ENCODE data around the gene USP19. TPM values are rescaled to one million over a fixed set of nuclear protein-coding genes. Genes with fewer than 3 reads are reported as not detected.
A peak's percentile ranks its signal among the peaks of the same experiment; 100 is the strongest.

Gene USP19
- polyA plus RNA-seq, 3 donors from 2014 or later: 19.3 to 43.7 (median 38.3) TPM

- peaks cover 0 to 3% (median 0%) of the 10 kb centered on the region in 3 donors for H3K36me3 Mint-ChIP-seq
- no peak overlapping the region for H3K4me3 Mint-ChIP-seq
- no peak overlapping the region for H3K27ac Mint-ChIP-seq
- peaks cover 15 to 23% of the 10 kb centered on the region in 2 donors for H3K4me1 Mint-ChIP-seq
- no peak for DNase-seq
- no peaks in the 10 kb centered on the region for H3K9me3 Mint-ChIP-seq
- peaks cover 5 to 8% (median 7%) of the 10 kb centered on the region in 3 donors for H3K27me3 Mint-ChIP-seq (ENCODE audit: low read depth in 3 of 3)
Measured at GRCh38 chr3:49123687-49124086, 3.1 kb upstream of the USP19 start.

- no peak for DNase-seq
- Mint-ChIP-seq H3K9me3 (no peaks in the 10 kb centered on the region), H3K36me3 (peaks cover 0 to 3% (median 0%) of the 10 kb centered on the region in 3 donors), H3K27ac (peak overlapping the region in 3 of 6 donors; percentile 28 to 58 (median 31)), H3K4me1 (peaks cover 15 to 25% of the 10 kb centered on the region in 2 donors), H3K27me3 (ENCODE audit: low read depth in 3 of 3) (peaks cover 5 to 8% (median 7%) of the 10 kb centered on the region in 3 donors), H3K4me3 (peak overlapping the region in 1 of 5 donors; percentile 25)
Measured at GRCh38 chr3:49122886-49123545, 2.4 kb upstream of the USP19 start.

DNA sequence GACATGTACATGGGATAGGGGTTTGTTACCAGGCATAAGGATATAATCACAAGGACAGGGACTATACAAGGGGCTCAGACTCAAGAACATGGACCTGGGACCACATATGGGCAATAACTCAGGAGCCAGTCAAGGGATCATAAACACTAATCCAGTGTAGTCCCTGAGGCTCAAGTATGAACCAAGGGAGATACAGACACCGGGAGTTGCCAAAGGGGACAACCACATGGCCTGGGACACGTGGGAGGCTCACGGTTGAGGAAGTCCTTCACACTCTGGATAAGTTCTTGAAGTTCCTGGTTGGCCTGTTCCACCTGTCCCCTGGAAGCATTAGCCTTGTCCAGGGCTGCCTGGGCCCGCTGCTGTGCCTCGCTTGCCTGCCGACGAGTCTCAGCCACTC, 1.8 kb upstream of the USP19 start:
- Mint-ChIP-seq H3K27ac (peak overlapping the region; percentile 80 to 94 (median 90)), H3K36me3 (peaks cover 0 to 7% (median 4%) of the 10 kb centered on the region in 3 donors), H3K27me3 (ENCODE audit: low read depth in 3 of 3) (peaks cover 5 to 8% (median 7%) of the 10 kb centered on the region in 3 donors), H3K4me3 (peak overlapping the region in 4 of 5 donors; percentile 6 to 88 (median 44)), H3K9me3 (no peaks in the 10 kb centered on the region), H3K4me1 (peaks cover 15 to 25% of the 10 kb centered on the region in 2 donors)
- DNase-seq: no peak

GRCh38 chr3:49122022-49122421, 1.4 kb upstream of the USP19 start:
- Mint-ChIP-seq H3K4me1 (peaks cover 15 to 25% of the 10 kb centered on the region in 2 donors), H3K27ac (peak overlapping the region; percentile 80 to 94 (median 90)), H3K27me3 (ENCODE audit: low read depth in 3 of 3) (peaks cover 5 to 8% (median 5%) of the 10 kb centered on the region in 3 donors), H3K9me3 (no peaks in the 10 kb centered on the region), H3K4me3 (peak overlapping the region; percentile 39 to 88 (median 64)), H3K36me3 (peaks cover 0 to 7% (median 7%) of the 10 kb centered on the region in 3 donors)
- DNase-seq: no peak

DNA sequence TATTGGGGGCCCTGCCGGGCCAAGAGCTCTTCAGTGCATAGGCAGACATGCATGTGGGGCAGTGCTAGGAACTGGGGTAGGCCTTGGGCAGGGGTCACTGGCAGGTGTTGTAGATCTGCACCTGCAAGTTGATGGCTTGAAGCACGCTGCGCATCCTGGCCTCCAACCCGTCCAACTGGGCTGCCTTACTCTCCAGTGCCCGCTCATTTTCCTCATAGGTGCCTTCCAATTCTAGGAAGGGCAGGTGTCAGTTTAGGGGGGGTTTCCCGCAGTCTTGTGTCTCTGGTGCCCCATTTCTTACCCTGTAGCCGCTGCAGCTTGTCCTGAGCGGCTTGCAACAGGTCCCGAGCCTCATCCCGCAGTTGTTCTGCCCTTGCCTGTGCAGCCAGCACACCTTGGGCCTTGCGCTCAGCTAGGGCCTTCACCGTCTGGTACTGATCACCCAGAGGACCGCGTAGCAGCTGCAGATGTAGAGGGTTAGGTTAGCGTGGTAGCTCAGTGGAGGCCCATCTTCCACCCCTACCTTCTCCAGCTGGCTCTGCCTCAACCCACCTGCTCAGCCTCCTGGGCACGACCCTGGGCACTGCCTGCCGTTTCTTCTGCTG, 611 bp upstream of the USP19 start:
- Mint-ChIP-seq H3K27ac (peak overlapping the region; percentile 80 to 94 (median 90)), H3K4me1 (peaks cover 15 to 25% of the 10 kb centered on the region in 2 donors), H3K4me3 (peak overlapping the region; percentile 88 to 92 (median 89)), H3K9me3 (no peaks in the 10 kb centered on the region), H3K27me3 (ENCODE audit: low read depth in 3 of 3) (peaks cover 3 to 8% (median 5%) of the 10 kb centered on the region in 3 donors), H3K36me3 (peaks cover 0 to 12% (median 9%) of the 10 kb centered on the region in 3 donors)
- no peak for DNase-seq

- Mint-ChIP-seq H3K4me1 (peaks cover 15 to 25% of the 10 kb centered on the region in 2 donors), H3K4me3 (peak overlapping the region; percentile 88 to 92 (median 89)), H3K36me3 (peaks cover 0 to 20% (median 12%) of the 10 kb centered on the region in 3 donors), H3K27me3 (ENCODE audit: low read depth in 3 of 3) (peaks cover 3 to 8% (median 6%) of the 10 kb centered on the region in 3 donors), H3K9me3 (no peaks in the 10 kb centered on the region), H3K27ac (peak overlapping the region; percentile 87 to 94 (median 91))
- DNase-seq: no peak
Measured at GRCh38 chr3:49120096-49120437, 556 bp downstream of the USP19 start.

DNA sequence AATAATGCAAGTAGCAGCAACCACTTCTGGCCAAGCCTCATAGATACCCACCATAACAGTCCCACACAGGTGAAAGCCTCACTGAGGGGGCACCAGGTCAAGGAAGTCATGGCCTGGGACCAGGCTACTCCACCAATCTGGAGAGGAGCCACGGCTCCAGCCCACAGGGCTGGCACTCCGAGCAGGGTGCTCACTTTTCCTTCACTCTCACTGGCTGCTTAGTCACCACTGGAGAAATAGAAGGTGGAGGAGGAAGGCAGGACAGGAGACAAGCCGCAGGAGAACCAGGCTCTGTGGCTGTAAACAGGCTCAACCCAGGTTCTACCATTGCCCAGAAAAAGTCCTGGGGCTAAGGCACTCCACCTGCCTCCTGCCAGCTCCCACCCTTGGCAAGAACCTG, 1.2 kb downstream of the USP19 start:
- peaks cover 15 to 25% of the 10 kb centered on the region in 2 donors for H3K4me1 Mint-ChIP-seq
- H3K9me3 Mint-ChIP-seq: no peaks in the 10 kb centered on the region
- peaks cover 3 to 8% (median 6%) of the 10 kb centered on the region in 3 donors for H3K27me3 Mint-ChIP-seq (ENCODE audit: low read depth in 3 of 3)
- peak overlapping the region; percentile 87 to 94 (median 91) for H3K27ac Mint-ChIP-seq
- H3K36me3 Mint-ChIP-seq: peaks cover 0 to 21% (median 12%) of the 10 kb centered on the region in 3 donors
- DNase-seq: no peak
- peak overlapping the region; percentile 88 to 92 (median 89) for H3K4me3 Mint-ChIP-seq

DNA sequence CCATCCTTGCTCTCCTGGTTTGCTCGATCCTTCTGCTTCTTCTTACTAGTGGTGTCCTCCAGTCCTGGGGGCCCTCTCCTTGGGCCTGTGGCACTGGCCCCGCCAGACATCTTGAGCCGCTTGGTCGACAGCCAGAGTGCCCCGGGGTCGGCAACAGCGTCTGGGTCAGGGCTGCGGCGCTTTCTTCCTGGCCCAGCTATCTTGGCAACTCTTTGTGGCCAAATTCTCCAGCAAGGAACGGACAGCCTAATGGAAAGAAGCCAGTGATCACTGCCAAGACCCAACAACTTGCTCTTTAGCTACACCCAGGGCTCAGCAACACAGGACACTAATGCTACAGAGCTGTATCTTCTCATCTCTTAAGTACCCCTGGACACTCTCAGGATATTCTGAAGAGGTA, 1.6 kb downstream of the USP19 start:
- H3K4me1 Mint-ChIP-seq: peaks cover 15 to 25% of the 10 kb centered on the region in 2 donors
- no peak for DNase-seq
- H3K36me3 Mint-ChIP-seq: peaks cover 0 to 25% (median 13%) of the 10 kb centered on the region in 3 donors
- peak overlapping the region in 5 of 6 donors; percentile 30 to 66 (median 39) for H3K27ac Mint-ChIP-seq
- no peaks in the 10 kb centered on the region for H3K9me3 Mint-ChIP-seq
- peak overlapping the region in 4 of 5 donors; percentile 88 to 89 (median 88) for H3K4me3 Mint-ChIP-seq
- H3K27me3 Mint-ChIP-seq (ENCODE audit: low read depth in 3 of 3): peaks cover 3 to 8% (median 6%) of the 10 kb centered on the region in 3 donors

DNA sequence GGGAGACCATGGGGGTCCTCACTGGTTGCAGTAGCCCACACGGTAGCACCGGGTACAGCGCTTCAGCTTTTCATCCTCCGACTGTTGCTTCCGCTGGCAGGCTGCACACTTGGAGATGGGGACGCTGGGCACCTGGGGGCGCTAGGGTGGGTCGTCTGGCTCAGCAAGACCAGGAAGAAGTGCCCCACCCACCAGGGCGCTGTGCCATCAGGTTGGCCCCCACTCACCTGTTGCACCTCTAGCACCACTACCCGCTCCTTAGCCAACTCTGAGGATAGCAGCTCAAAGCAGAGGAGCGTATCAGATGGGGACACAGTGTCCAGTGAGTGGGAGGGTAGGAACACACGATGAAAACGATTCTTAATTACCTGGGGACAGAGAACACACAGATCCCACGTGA, 8.4 kb downstream of the USP19 start:
- H3K27me3 Mint-ChIP-seq (ENCODE audit: low read depth in 3 of 3): peaks cover 0 to 1% (median 1%) of the 10 kb centered on the region in 3 donors
- no peak overlapping the region for H3K27ac Mint-ChIP-seq
- no peaks in the 10 kb centered on the region for H3K9me3 Mint-ChIP-seq
- no peaks in the 10 kb centered on the region for H3K4me1 Mint-ChIP-seq
- no peak overlapping the region for H3K4me3 Mint-ChIP-seq
- DNase-seq: no peak
- peaks cover 12 to 45% (median 16%) of the 10 kb centered on the region in 3 donors for H3K36me3 Mint-ChIP-seq

GRCh38 chr3:49111347-49111746, 9.3 kb downstream of the USP19 start:
- Mint-ChIP-seq H3K36me3 (peaks cover 8 to 43% (median 16%) of the 10 kb centered on the region in 3 donors), H3K4me3 (no peak overlapping the region), H3K27ac (no peak overlapping the region)

DNA sequence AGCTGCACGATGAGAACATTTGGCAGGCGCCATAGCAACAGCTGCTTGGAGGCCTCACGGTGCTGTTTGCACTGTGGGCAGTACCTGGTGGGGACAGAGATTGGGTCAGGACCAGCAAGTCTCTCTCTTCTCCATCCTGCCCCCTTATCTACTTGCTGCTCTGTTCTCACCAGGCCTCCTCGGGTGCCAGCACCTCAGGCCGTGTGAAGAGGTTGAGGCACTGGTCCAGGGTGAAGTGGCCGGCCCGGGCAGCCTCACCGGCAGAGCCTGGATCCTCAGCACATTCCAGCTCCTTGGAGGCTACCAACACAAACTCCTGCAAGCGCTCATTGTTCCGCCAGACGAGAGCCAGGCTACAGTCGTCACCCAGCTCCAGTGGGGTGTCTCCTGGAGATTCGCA, 9.8 kb downstream of the USP19 start:
- Mint-ChIP-seq H3K4me3 (no peak overlapping the region), H3K27me3 (ENCODE audit: low read depth in 3 of 3) (peaks cover 0 to 1% (median 1%) of the 10 kb centered on the region in 3 donors), H3K4me1 (peaks cover 3% of the 10 kb centered on the region in 2 donors), H3K27ac (no peak overlapping the region), H3K9me3 (no peaks in the 10 kb centered on the region), H3K36me3 (peaks cover 8 to 37% (median 16%) of the 10 kb centered on the region in 3 donors)
- no peak for DNase-seq

More at GRCh38 chr3:49111347-49111746, 9.3 kb downstream of the USP19 start:
- H3K9me3 Mint-ChIP-seq: no peaks in the 10 kb centered on the region
- DNase-seq: no peak
- H3K4me1 Mint-ChIP-seq: no peaks in the 10 kb centered on the region
- H3K27me3 Mint-ChIP-seq (ENCODE audit: low read depth in 3 of 3): peaks cover 0 to 1% (median 1%) of the 10 kb centered on the region in 3 donors

DNA sequence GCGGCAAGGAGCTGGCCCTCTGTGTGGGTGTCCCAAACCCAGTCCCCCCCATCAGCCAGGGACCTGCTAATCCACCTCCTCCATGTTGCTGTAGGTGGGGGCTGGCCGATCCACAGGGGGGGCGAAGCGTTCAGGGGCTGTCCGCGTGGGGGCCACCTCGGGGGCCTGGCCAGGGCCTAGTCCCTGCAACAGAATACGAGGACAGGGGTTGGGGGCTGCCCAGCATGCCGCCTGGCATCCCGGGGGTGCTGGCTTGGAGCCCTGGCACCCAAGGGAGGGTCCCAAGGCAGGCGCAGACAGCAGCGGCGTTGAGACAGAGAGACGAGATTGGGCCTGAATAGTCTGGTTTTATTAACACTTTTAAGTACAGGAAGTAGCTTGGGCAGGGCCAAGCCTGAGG, 12.3 kb downstream of the USP19 start:
- H3K4me3 Mint-ChIP-seq: no peak overlapping the region
- peaks cover 26% of the 10 kb centered on the region in 2 donors for H3K4me1 Mint-ChIP-seq
- H3K9me3 Mint-ChIP-seq: no peaks in the 10 kb centered on the region
- H3K36me3 Mint-ChIP-seq: peaks cover 4 to 21% (median 16%) of the 10 kb centered on the region in 3 donors
- peaks cover 0 to 4% (median 3%) of the 10 kb centered on the region in 3 donors for H3K27me3 Mint-ChIP-seq (ENCODE audit: low read depth in 3 of 3)
- DNase-seq: no peak
- no peak overlapping the region for H3K27ac Mint-ChIP-seq

DNA sequence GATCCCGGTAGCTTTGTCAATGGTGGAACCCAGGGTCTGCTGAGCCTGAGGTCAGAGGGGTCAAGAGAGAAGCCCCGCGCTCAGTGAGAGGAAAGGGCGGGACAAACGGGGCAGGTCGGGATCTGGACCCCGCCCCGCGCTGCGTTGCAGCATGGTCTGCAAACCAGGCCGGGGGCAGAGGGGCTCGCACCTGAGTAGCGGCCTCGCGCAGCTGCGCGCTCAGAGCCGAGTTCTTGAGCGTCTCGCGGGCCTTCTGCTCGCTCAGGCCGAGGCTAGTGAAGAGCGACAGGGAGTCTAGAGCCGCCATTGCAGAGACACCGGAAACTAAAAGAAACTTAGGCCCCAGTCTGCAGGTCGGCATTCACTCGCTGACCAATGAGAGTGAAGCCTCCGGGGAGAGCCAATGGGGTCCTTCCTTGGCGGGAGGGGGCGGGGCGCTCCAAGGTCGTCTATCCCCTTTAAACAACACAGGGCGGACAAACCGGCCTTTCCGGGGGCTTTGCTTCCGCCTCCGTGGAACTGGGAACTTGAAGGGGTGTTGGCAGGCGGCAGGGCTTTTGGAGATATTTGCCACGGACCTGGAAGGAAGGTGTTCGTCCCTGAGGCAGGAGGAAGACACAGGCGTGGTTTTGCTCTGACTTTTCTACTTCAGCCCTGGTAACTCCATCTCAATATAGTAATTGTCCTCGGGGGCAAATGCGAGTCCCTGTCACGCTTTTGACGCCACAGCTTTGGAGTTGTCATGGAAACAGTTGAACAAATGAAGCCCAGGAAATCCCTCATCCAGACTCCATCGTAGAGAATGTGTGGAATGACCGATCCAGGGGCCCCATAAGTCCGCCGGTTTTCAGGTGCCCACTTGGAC, 16.0 kb downstream of the USP19 start, which contains the start of gene QARS1:
Gene QARS1, minus strand, starts transcription at position 331 of the 865 bp plus-strand sequence. Its CDS starts 24 bp downstream, at position 307.
- DNase-seq: peak; percentile 87 to 89 (median 88)
- H3K4me3 Mint-ChIP-seq: peak within 1 kb of the TSS; percentile 92 to 99 (median 98)
- peaks cover 0 to 3% (median 3%) of the 10 kb centered on the region in 3 donors for H3K27me3 Mint-ChIP-seq (ENCODE audit: low read depth in 3 of 3)
- no peaks in the 10 kb centered on the region for H3K9me3 Mint-ChIP-seq
- peaks cover 29 to 34% of the 10 kb centered on the region in 2 donors for H3K4me1 Mint-ChIP-seq
- H3K36me3 Mint-ChIP-seq: peaks cover 14 to 25% (median 21%) of the 10 kb centered on the region in 3 donors
- H3K27ac Mint-ChIP-seq: peak within 1 kb of the TSS; percentile 87 to 99 (median 97)
